HL-60/S4 treated with phorbol 12-myristate 13-acetate at 8.2 ng/mL for 4 days and 3 days (cell line): ENCODE measurements around the gene SLC13A3.

Source experiments
- in situ Hi-C: fragments of 300-500 bp; cut with MboI; formaldehyde crosslinking; loops from 2 replicates; pipeline ENCODE4 v1.15.0; 2022; ENCODE audit warnings: low sequenced_read_pairs

The SLC13A3 gene

DNA sequence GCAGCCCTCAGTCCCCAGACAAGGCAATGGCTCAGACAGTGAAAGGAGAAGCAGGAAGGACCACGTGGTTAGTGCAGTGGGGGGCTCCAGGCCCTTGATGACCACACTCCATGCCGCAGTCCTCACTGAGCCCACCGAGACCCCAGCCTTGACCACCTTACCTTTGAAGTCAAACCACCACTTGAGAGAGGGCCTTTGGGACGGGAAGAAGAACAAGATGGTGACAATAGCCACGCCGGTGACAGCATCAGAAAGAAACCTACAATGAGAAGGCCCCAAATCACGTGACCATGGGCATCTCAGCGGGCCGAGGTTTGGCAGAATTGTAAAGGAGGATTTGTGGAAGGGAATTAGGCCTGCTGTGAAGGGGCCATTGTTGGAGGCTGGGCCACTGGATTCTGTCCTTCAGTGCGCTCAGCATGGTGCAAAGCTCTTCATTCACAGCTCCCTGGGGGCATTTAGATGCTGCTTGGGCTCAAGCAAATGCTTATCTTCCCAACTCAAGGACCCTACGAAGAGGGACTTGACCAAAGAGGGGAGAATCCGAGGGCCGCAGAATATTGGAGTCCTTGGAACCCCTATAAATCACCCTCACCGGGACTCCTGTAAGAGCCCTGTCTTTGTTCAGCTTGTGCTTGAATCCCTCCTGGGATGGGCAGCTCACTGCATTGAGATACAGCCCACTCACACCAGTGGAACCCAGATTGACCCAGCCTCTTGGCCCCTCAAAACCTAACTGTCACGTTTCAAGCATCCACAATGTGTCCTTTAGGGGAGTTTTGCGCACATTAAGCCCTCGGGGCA, 67.6 kb downstream of the SLC13A3 start:
- in situ Hi-C loops, result no loop called here

- in situ Hi-C loops, result no loop called here
Measured at GRCh38 chr20:46582648-46583047, 68.6 kb downstream of the SLC13A3 start.

DNA sequence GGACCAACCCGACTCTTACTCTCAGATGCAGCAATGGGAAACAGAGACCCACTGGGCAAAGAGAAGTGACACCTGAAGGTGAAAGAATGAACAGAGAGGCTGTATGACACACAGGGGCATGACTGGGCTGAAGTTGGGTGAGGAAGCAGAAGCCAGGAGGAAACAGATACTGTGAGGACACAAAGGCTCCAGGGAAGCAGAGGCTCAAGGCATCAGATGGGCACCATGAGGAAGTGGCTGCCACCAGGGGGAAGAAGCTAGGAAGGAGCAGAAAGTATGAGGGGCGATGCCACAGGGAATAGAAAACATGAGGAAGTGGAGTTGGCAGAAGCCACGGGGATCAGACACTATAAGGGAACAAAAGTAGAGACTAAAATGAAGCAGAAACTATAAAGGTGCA, 69.9 kb downstream of the SLC13A3 start:
- in situ Hi-C loops, result no loop called here

- in situ Hi-C loops, result no loop called here
Measured at GRCh38 chr20:46580613-46581205, 70.5 kb downstream of the SLC13A3 start.

DNA sequence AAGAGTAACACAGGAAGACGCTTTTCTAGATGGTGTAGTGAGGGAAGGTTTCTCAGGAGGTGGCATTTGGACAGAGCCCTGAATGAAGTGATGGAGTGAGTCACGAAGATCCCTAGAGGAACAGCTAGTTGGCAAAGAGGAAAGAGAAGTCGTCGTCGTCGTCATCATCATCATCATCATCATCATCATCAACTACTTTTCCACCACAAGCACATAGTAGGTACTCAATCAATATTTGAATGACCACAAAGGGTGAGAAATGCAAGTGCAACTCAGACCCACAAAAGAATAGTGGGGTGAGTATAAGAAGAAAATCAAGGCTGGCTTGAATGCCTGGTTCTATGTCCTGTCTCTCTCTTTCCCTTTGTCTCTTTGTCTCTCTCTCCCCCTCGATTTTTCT, 72.5 kb downstream of the SLC13A3 start:
- in situ Hi-C loops, result no loop called here

- in situ Hi-C loops, result no loop called here
Measured at GRCh38 chr20:46576774-46577395, 74.4 kb downstream of the SLC13A3 start.

DNA sequence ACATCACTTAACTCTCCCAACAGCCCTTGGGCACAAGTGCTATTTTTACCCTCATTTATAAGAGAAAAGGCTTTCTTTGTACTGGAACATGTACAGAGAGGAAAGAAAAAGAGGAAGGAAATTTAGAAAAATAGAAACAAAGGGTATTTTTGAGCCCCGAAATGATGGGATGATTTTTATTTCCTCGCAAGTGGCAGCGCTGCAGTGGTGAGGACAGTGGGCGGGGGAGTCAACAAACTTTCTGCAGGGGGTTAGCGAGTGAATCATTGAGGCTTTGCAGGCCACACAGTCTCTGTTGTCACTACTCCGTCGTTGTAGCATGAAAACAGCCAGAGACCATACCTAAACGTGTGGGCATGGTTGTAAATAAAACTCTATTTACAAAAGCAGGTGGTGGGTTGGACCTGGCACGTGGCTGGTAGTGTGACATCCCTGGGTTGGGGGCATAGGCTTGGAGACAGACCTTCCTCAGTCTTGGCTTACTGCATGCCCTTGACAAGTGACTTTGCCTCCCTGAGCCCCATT, 75.3 kb downstream of the SLC13A3 start:
- in situ Hi-C loops, result no loop called here

GRCh38 chr20:46575394-46575793, 75.9 kb downstream of the SLC13A3 start:
- in situ Hi-C loops, result no loop called here

DNA sequence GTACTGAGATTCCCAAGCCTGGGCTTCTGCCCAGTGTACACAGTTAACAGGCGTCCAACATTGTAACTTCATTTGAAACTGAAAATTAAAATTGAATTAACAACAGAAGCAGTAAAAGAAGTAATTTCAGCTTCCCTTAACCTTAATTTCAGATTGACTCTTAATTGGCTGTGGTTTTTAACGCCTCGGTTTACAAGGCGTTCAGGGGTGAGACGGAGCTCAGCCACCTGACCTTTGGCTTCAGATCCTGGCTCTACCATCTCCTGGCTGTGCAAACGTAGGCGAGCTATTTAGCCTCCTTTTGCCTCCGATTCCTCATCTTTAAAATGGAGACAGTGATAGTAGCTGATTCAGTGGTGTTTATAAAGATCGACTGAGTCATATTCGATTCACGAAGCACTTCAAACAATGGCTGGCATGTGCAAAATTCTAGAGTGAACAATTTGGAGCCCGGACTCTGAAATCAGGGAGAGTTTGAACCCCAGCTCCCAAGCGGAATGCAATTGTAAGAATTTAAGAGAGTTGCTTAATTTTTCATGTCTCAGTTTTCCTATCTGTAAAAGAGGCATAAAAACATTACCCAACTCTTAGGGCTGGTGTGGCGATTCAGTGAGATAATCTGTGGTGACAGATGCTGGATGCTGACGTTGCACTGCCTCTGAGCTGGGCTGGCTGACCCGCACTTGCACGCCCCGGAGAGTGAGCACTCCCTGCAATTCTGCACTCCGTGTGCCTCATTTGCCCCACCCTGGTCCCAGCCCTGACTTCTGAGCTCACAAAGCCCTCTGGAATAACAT, 77.3 kb downstream of the SLC13A3 start:
- in situ Hi-C loops, result no loop called here

DNA sequence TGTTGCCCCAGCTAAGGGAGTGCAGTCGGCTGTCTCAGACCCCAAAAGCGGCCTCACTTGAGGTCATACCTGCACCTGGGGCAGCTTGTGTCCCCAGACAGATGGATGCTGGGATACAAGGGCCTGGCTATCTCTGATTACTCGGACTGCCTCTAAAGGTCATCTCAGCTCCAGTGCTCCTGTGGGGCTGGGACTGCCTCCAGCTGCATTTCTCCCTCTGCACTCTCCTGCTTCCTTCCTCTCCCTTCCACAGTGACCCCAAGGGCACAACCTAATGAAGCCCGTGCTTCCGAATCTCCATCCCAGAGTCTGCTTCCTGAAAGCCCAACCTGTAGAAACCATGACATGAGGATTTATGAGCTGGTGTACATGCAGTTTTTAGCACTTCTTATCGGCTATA, 78.0 kb downstream of the SLC13A3 start:
- in situ Hi-C loops, result no loop called here

GRCh38 chr20:46572790-46573189, 78.5 kb downstream of the SLC13A3 start:
- in situ Hi-C loops, result no loop called here

- in situ Hi-C loops, result no loop called here
Measured at GRCh38 chr20:46572153-46572552, 79.1 kb downstream of the SLC13A3 start.

DNA sequence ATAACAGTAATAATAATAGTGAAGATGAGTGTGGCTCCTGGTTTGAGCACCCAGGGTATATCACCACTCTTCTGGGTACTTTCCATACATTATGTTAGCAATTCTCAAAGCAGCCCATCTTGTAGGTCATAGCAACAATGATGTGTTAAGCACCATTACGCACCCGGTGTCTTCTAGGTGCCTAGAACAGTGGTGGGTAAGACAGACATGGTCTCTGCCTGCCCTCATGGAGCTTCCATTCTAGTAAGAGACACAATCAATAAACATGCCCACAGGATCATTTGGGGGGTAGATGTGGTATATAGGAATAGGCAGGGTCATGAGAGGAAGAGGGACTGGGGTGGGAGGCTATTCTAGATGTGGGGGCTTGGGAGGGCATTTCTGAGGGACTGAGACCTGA, 79.8 kb downstream of the SLC13A3 start:
- in situ Hi-C loops, result no loop called here

- in situ Hi-C loops, result no loop called here
Measured at GRCh38 chr20:46570956-46571355, 80.3 kb downstream of the SLC13A3 start.

GRCh38 chr20:46569961-46570360, 81.3 kb downstream of the SLC13A3 start:
- in situ Hi-C loops, result no loop called here

DNA sequence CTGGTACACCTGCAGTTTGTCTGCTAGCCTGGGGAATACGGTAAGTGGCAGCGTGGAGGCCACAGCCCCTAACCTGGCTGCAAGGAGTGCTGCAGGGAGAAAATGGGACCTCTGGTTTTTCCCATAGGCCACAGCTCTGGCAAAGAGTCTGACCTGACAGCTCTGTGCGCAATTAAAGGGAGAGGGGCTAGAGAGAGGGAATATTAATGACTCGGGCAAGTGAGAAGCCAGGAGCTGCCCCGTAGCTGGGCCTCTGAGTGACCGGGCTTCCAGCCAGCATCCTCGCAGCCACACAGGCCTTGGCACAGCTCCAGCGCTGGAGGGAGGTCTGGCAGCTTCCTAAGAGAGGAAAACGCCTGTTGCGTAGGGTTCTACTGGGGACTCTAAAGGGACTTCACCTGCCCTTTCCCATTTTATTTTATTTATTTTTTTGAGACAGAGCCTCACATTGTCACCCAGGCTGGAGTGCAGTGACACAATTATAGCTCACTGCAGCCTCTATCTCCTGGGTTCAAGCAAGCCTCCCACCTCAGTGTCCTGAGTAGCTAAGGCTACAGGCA, 82.6 kb downstream of the SLC13A3 start:
- in situ Hi-C loops, result no loop called here

DNA sequence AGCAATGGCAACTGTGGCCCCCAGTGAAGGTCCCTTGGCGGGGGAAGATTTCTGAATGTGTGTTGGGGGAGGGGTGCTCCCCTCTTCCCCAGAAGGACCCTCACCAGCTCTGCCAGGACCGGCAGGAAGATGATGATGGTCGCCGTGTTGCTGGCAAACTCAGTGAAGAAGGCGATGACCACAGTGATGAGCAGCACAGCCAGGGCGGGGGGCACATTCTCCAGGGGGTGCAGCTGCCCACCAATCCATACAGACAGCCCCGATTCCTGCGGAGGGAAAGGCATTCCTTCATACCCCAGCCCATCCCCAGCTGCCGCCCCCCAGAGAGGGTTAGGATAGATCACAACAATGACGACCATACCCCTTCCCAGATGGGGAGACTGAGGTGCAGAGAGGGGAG, 85.1 kb downstream of the SLC13A3 start:
- in situ Hi-C loops, result no loop called here

DNA sequence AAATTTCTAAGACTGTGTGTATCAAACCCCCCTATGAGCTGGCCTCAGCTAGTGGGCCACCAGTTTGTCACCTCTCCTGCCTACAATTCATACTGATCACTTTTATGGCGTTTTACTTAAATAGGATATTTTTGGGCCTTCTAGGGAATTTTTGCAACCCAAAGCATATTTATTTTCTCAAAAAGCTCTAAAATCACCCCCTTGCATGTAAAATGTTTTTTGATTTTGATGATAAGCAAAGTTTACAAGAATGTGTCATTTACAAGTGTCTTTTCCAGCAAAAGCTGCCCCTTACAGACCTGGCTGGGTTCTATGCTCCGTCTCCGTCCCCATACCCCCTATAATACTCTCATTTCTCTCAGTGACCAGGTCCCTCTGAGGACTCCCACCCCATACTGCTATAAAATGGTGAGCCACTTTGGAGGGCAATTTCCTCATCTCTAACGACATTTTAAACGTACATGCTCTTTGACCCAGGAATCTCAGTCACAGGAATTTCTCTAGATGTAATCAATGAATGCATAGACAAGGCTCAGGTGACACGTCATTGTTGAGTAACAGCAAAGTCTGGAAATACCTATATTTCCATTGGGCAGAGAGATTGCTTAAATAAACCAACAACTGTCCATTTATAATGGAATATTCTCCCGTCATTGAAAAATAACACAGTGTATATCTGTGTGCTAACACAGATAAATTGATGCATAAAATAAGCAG, 86.9 kb downstream of the SLC13A3 start:
- in situ Hi-C loops, result no loop called here

- in situ Hi-C loops, result no loop called here
Measured at GRCh38 chr20:46563860-46564221, 87.4 kb downstream of the SLC13A3 start.

DNA sequence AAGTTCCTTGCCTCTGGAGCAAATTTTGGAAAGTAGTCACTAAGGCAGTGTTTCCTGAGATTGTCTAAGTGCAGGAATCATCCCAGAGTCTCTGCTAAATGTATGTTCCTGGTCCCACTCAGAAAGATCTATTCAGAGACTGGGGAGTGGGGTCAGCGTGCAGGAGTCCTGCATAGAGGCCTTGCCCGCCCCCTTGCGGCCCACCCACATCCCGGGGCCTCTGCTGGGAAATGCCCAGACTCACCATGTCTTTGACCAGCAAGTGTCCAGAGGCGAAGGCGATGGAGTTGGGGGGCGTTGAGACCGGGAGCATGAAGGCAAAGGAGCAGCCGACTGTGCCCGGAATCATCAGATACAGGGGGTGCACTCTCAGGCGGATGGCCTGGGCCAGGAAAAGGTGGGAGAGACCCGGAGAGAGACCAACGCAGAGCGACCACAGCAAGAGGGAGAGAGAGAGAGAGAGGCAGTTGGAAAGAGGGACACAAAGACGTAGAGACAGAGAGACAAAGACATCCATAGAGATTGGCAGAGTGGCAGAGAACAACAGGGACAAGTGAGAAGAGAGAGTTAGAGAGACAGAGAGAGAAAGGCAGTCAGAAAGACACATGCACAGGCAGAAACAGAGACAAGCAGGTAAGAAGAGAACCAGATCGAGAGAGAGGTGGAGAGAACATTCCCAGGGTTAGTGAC, 87.9 kb downstream of the SLC13A3 start:
- in situ Hi-C loops, result no loop called here
